HepG2 (cell line): ENCODE results near the gene CCDC14. TPM values are rescaled to one million over a fixed set of nuclear protein-coding genes. Genes with fewer than 3 reads are reported as not detected.

Experiments
- AKAP8 ChIP-seq: sonication (generic); formaldehyde crosslinking; IDR thresholded peaks from 2 replicates; pipeline ENCODE4 v1.5.1; 2020; ENCODE audit warnings: mild to moderate bottlenecking, missing genetic modification reagents
- ARID2 ChIP-seq: sonication (generic); formaldehyde crosslinking; IDR thresholded peaks from 2 replicates; pipeline ENCODE4 v1.8.1; 2022; ENCODE audit warnings: mild to moderate bottlenecking, missing genetic modification reagents, borderline replicate concordance
- DR1 ChIP-seq: sonication (generic); formaldehyde crosslinking; IDR thresholded peaks from 2 replicates; pipeline ENCODE4 v1.8.0; 2021; ENCODE audit warnings: mild to moderate bottlenecking, missing genetic modification reagents, inconsistent platforms
- GZF1 ChIP-seq: sonication (generic); formaldehyde crosslinking; IDR thresholded peaks from 2 replicates; pipeline ENCODE4 v1.5.1; 2020; ENCODE audit warnings: mild to moderate bottlenecking, missing genetic modification reagents
- HNRNPL ChIP-seq: fragments of 200-400 bp; formaldehyde crosslinking; IDR thresholded peaks from 2 replicates; pipeline ENCODE4 v1.6.1; 2017; ENCODE audit warnings: mild to moderate bottlenecking, low read depth, low read length
- KDM2A ChIP-seq: sonication (generic); formaldehyde crosslinking; IDR thresholded peaks from 2 replicates; pipeline ENCODE4 v1.4.0; 2020; ENCODE audit warnings: low read depth, missing genetic modification reagents, borderline replicate concordance
- MAZ ChIP-seq, 2 experiments: sonication (generic) in 1 of 2; formaldehyde crosslinking in 1 of 2; IDR thresholded peaks; 2 replicates each; pipeline versions ENCODE4 v1.5.0 to v1.6.1; 2012 to 2020; ENCODE audit warnings: low read depth in 2 of 2, mild to moderate bottlenecking in 2 of 2, borderline replicate concordance in 1 of 2, improper control_type of control experiment in 1 of 2, low read length in 1 of 2, missing genetic modification reagents in 1 of 2, moderate library complexity in 1 of 2
- PCBP1 ChIP-seq: fragments of 200-400 bp; formaldehyde crosslinking; IDR thresholded peaks from 2 replicates; pipeline ENCODE4 v1.6.1; 2017; ENCODE audit warnings: mild to moderate bottlenecking, low read depth, low read length, borderline replicate concordance
- RFX5 ChIP-seq: IDR thresholded peaks from 2 replicates; pipeline ENCODE4 v1.6.1; 2011; ENCODE audit warnings: low read depth, low read length, improper control_type of control experiment
- SMAD3 ChIP-seq: sonication (generic); formaldehyde crosslinking; IDR thresholded peaks from 2 replicates; pipeline ENCODE4 v1.4.0; 2020; ENCODE audit warnings: missing genetic modification reagents
- SMYD3 ChIP-seq: sonication (generic); formaldehyde crosslinking; IDR thresholded peaks from 2 replicates; pipeline ENCODE4 v1.8.1; 2023; ENCODE audit warnings: mild to moderate bottlenecking, missing genetic modification reagents
- ZNF292 ChIP-seq: sonication (generic); formaldehyde crosslinking; IDR thresholded peaks from 2 replicates; pipeline ENCODE4 v1.8.1; 2022; ENCODE audit warnings: mild to moderate bottlenecking, low read depth, missing genetic modification reagents, borderline replicate concordance
- ZNF34 ChIP-seq: sonication (generic); formaldehyde crosslinking; IDR thresholded peaks from 2 replicates; pipeline ENCODE4 v1.4.0; 2020; ENCODE audit warnings: mild to moderate bottlenecking, missing genetic modification reagents, borderline replicate concordance
- ZNF496 ChIP-seq: sonication (generic); formaldehyde crosslinking; IDR thresholded peaks from 2 replicates; pipeline ENCODE4 v1.8.1; 2023; ENCODE audit warnings: mild to moderate bottlenecking, moderate library complexity, missing genetic modification reagents; ENCODE audit not compliant: insufficient replicate concordance
- ZNF724P ChIP-seq: sonication (generic); formaldehyde crosslinking; IDR thresholded peaks from 2 replicates; pipeline ENCODE4 v1.8.0; 2022; ENCODE audit warnings: missing genetic modification reagents, borderline replicate concordance
- polyA plus RNA-seq, 8 experiments: library from polyadenylated mRNA; depleted of rRNA in 3 of 8; stranded (reverse) in 7 of 8; unstranded in 1 of 8; fragments of >200 nt; fragmentation: Illumina TruSeq in 4 of 8; extraction: Trizol in 4 of 8; gene quantifications; 2 replicates each; pipeline versions ENCODE4 v1.2.1 to v1.2.3, GENCODE V29; 2011 to 2016; ENCODE audit warnings: low read depth in 4 of 8, missing spikeins in 1 of 8, mixed read lengths in 1 of 8; ENCODE audit not compliant: insufficient read depth in 1 of 8
- total RNA-seq, 5 experiments: library from RNA; depleted of rRNA; stranded (reverse); fragments of >200 nt; fragmentation: Illumina TruSeq; extraction: Trizol; gene quantifications; 2 replicates each; pipeline ENCODE4 v1.2.3, GENCODE V29; 2016; ENCODE audit warnings: low read depth in 1 of 5
- TF ChIP-seq, protein P1 (sequence below): sonication (generic); formaldehyde crosslinking; IDR thresholded peaks from 2 replicates; pipeline ENCODE4 v1.5.0; 2020; ENCODE audit warnings: mild to moderate bottlenecking, missing genetic modification reagents, borderline replicate concordance
- TF ChIP-seq, protein P2 (sequence below): sonication (generic); formaldehyde crosslinking; IDR thresholded peaks from 2 replicates; pipeline ENCODE4 v1.8.1; 2023; ENCODE audit warnings: mild to moderate bottlenecking, moderate library complexity, missing genetic modification reagents
- TF ChIP-seq, protein P3 (sequence below): conservative IDR thresholded peaks from 2 replicates; pipeline ENCODE4 v1.6.1; 2018; ENCODE audit warnings: missing genetic modification reagents

CCDC14 gene
- total and polyA plus RNA-seq, 2 of the 13 experiments (the other 11 are each of a cell fraction or from before 2014, with no cell fraction given) = 48.7 to 49.0 TPM

DNA sequence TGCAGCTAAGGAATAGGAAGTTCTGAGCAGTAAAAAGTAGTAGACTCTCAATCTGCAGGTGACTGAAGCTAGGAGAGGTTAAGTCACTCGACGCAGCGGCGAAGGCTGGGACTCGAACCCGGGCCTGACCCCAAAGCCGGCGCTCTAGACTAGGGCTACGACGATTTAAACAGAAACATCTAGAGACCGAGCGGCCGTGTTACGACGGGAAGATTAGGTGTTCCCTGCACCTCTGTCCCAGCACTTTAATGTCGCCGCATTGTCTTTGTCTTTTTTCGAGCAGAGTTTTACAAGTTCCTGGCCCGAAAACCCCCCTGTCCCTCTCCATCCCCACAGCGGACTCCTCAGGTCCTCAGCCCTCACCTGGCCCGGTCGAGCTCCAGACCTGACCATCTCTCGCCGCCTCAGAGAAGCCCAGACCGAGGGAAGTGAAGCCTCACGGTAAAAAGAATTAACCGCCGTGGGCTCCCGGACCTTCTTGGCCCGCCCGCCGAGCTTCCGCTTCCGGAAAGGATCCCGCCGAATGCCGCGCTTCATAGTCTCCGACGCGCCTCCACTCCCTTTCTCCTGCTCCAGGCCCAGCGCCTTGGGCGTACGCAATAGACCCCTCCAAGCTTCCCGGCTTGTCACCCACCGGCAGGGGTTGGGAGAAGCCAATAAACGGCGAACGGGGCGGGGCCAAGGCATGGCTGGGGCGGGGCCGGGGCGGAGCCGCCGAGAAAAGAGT lies at the start of gene CCDC14 (continued):
- TF ChIP-seq, protein P1, sequence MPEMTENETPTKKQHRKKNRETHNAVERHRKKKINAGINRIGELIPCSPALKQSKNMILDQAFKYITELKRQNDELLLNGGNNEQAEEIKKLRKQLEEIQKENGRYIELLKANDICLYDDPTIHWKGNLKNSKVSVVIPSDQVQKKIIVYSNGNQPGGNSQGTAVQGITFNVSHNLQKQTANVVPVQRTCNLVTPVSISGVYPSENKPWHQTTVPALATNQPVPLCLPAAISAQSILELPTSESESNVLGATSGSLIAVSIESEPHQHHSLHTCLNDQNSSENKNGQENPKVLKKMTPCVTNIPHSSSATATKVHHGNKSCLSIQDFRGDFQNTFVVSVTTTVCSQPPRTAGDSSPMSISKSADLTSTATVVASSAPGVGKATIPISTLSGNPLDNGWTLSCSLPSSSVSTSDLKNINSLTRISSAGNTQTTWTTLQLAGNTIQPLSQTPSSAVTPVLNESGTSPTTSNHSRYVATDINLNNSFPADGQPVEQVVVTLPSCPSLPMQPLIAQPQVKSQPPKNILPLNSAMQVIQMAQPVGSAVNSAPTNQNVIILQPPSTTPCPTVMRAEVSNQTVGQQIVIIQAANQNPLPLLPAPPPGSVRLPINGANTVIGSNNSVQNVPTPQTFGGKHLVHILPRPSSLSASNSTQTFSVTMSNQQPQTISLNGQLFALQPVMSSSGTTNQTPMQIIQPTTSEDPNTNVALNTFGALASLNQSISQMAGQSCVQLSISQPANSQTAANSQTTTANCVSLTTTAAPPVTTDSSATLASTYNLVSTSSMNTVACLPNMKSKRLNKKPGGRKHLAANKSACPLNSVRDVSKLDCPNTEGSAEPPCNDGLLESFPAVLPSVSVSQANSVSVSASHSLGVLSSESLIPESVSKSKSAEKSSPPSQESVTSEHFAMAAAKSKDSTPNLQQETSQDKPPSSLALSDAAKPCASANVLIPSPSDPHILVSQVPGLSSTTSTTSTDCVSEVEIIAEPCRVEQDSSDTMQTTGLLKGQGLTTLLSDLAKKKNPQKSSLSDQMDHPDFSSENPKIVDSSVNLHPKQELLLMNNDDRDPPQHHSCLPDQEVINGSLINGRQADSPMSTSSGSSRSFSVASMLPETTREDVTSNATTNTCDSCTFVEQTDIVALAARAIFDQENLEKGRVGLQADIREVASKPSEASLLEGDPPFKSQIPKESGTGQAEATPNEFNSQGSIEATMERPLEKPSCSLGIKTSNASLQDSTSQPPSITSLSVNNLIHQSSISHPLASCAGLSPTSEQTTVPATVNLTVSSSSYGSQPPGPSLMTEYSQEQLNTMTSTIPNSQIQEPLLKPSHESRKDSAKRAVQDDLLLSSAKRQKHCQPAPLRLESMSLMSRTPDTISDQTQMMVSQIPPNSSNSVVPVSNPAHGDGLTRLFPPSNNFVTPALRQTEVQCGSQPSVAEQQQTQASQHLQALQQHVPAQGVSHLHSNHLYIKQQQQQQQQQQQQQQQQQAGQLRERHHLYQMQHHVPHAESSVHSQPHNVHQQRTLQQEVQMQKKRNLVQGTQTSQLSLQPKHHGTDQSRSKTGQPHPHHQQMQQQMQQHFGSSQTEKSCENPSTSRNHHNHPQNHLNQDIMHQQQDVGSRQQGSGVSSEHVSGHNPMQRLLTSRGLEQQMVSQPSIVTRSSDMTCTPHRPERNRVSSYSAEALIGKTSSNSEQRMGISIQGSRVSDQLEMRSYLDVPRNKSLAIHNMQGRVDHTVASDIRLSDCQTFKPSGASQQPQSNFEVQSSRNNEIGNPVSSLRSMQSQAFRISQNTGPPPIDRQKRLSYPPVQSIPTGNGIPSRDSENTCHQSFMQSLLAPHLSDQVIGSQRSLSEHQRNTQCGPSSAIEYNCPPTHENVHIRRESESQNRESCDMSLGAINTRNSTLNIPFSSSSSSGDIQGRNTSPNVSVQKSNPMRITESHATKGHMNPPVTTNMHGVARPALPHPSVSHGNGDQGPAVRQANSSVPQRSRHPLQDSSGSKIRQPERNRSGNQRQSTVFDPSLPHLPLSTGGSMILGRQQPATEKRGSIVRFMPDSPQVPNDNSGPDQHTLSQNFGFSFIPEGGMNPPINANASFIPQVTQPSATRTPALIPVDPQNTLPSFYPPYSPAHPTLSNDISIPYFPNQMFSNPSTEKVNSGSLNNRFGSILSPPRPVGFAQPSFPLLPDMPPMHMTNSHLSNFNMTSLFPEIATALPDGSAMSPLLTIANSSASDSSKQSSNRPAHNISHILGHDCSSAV (CRISPR knock-in tag) = no peak
- TF ChIP-seq, protein P2, sequence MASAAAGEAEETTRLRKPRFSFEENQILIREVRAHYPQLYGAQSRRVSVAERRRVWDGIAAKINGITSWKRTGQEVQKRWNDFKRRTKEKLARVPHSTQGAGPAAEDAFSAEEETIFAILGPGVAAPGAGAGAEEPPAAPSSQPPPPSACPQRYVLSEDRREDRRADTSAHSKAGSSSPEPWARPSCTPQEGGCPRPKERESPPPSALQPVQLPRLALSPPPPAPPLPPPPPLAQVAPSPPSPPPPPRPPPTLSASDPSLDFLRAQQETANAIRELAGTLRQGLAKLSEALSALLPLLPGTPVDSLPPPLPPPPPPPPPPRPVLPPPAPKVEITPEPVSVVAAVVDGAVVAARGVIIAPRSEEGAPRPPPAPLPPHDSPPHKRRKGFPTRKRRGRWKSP (CRISPR knock-in tag) = 0 out of 2 replicates have a peak, but pooled peaks have one; percentile 63
- TF ChIP-seq ZNF34 (CRISPR knock-in tag) (no peak), PCBP1 (0 out of 2 replicates have a peak, but pooled peaks have one; percentile 35), ARID2 (CRISPR knock-in tag) (no peak), RFX5 (0 out of 2 replicates have a peak, but pooled peaks have one; percentile 18), GZF1 (CRISPR knock-in tag) (no peak), HNRNPL (no peak), SMAD3 (CRISPR knock-in tag) (no peak), AKAP8 (CRISPR knock-in tag) (no peak), SMYD3 (peak; percentile 62; the same call in 1 of the 2 replicates), ZNF292 (CRISPR knock-in tag) (no peak), ZNF496 (CRISPR knock-in tag) (no peak), KDM2A (CRISPR knock-in tag) (peak; percentile 51; the same call in 1 of the 2 replicates), ZNF724P (no peak), MAZ (IDR thresholded peaks at IDR 0.05; ENCODE audit: borderline replicate concordance, low read depth, low read length) (no peak), MAZ (CRISPR knock-in tag; IDR thresholded peaks at IDR 0.05; ENCODE audit: low read depth) (no peak), DR1 (CRISPR knock-in tag) (no peak; the same call in 1 of the 2 replicates)
- TF ChIP-seq, protein P3, sequence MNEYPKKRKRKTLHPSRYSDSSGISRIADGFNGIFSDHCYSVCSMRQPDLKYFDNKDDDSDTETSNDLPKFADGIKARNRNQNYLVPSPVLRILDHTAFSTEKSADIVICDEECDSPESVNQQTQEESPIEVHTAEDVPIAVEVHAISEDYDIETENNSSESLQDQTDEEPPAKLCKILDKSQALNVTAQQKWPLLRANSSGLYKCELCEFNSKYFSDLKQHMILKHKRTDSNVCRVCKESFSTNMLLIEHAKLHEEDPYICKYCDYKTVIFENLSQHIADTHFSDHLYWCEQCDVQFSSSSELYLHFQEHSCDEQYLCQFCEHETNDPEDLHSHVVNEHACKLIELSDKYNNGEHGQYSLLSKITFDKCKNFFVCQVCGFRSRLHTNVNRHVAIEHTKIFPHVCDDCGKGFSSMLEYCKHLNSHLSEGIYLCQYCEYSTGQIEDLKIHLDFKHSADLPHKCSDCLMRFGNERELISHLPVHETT (CRISPR knock-in tag) = 0 out of 2 replicates have a peak, but pooled peaks have one; percentile 27
